Measurements from ENCODE around the gene EEFSEC. TPM values are rescaled to one million over a fixed set of nuclear protein-coding genes. Genes with fewer than 3 reads are reported as not detected.
A peak's percentile ranks its signal among the peaks of the same experiment; 100 is the strongest.

Gene EEFSEC
- total RNA-seq, 3 donors from 2014 or later = 9.7 to 10.9 (median 10.8) TPM

DNA sequence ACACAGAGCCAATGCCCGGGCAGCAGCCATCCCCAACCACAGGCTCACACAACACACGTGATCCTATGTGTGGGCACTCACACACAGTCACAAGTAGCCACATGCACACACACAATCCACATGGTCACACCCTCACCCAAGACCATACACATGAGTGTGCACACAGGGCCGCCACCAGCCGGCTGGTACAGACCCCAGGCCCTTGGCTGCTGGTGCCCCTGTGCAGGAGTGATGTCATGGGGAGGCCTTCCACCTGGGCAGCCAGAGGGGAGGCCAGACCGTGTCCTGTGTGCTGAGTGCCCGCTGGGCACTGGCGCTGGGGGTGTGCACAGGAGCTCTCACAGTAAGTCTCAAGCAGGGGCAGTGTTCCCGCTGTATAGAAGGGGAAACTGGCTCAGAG is 276.5 kb downstream of the EEFSEC start:
- intact Hi-C loops (cut with DNase I, micrococcal nuclease) = loop anchor here (5.0 to 10.0 kb wide), 2 partner anchors 175 to 178 kb away; no protein-coding TSS in a partner anchor
- H3K4me1 ChIP-seq (ENCODE audit: low read depth) = peaks cover 8% of the 10 kb centered on the region

DNA sequence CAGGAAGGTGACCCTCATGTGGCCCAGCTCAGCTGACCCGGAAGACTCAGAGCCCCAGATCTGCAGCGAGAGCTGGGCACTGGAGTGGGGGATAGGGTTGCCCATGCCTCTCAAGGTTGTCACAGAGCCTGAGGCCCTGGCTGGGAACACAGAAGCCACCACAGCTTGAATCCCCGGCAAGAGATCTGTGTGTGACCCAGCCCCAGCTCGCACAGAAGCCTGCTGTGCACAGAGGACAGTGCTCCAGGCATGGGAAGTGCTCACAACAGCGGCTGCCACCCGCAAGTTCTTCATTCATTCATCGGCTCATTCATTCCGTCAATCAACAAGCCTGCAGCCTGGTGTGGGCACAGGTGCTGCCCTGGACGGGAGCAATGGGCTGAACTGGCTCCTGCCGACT is 277.0 kb downstream of the EEFSEC start:
- Histone ChIP-seq H3K4me1 (ENCODE audit: low read depth) (peaks cover 8% of the 10 kb centered on the region), H3K9me3 (no peaks in the 10 kb centered on the region), H3K4me3 (no peak overlapping the region), H3K36me3 (ENCODE audit: low read depth) (no peaks in the 10 kb centered on the region)
- ATAC-seq (no peak), DNase-seq (no peak)
- intact Hi-C loops (cut with DNase I, micrococcal nuclease) = loop anchor here in 1 of 2 donors (5.0 kb wide), 1 partner anchor 177 kb away; no protein-coding TSS in a partner anchor
- TF ChIP-seq, protein P1, sequence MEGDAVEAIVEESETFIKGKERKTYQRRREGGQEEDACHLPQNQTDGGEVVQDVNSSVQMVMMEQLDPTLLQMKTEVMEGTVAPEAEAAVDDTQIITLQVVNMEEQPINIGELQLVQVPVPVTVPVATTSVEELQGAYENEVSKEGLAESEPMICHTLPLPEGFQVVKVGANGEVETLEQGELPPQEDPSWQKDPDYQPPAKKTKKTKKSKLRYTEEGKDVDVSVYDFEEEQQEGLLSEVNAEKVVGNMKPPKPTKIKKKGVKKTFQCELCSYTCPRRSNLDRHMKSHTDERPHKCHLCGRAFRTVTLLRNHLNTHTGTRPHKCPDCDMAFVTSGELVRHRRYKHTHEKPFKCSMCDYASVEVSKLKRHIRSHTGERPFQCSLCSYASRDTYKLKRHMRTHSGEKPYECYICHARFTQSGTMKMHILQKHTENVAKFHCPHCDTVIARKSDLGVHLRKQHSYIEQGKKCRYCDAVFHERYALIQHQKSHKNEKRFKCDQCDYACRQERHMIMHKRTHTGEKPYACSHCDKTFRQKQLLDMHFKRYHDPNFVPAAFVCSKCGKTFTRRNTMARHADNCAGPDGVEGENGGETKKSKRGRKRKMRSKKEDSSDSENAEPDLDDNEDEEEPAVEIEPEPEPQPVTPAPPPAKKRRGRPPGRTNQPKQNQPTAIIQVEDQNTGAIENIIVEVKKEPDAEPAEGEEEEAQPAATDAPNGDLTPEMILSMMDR (IDR thresholded peaks at IDR 0.05) = no peak

More for the DNA sequence above, 276.5 kb downstream of the EEFSEC start:
- no peaks in the 10 kb centered on the region for H3K36me3 ChIP-seq (ENCODE audit: low read depth)
- DNase-seq = no peak
- no peak overlapping the region for H3K4me3 ChIP-seq
- ATAC-seq = no peak
- TF ChIP-seq, protein P1 (IDR thresholded peaks at IDR 0.05) = no peak
- no peaks in the 10 kb centered on the region for H3K9me3 ChIP-seq

DNA sequence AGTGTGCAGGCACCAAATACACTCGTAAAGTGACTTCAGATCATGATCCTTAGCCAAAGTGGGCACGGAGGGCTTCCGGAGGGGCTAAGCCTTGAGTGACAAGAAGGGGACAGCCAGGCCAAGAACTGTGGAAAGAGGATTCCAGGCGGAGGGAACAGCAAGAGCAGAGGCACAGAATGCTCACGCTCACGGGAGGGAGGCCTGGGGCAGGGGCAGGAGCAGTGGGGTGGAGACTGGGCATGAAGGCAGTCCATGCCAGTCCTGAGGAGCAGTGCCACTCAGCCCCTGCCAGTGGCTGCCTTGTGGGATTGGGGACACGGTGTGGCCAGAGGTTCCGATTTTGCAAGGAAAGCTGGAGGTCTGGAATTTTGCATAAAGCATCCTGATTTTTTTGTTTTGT is 277.4 kb downstream of the EEFSEC start:
- no peak for ATAC-seq
- TF ChIP-seq, protein P1 (IDR thresholded peaks at IDR 0.05) = no peak
- Histone ChIP-seq H3K9me3 (no peaks in the 10 kb centered on the region), H3K36me3 (ENCODE audit: low read depth) (no peaks in the 10 kb centered on the region), H3K4me3 (no peak overlapping the region), H3K4me1 (ENCODE audit: low read depth) (peaks cover 8% of the 10 kb centered on the region)
- intact Hi-C loops (cut with DNase I, micrococcal nuclease) = loop anchor here in 1 of 2 donors (5.0 kb wide), 1 partner anchor 177 kb away; no protein-coding TSS in a partner anchor
- DNase-seq = no peak

DNA sequence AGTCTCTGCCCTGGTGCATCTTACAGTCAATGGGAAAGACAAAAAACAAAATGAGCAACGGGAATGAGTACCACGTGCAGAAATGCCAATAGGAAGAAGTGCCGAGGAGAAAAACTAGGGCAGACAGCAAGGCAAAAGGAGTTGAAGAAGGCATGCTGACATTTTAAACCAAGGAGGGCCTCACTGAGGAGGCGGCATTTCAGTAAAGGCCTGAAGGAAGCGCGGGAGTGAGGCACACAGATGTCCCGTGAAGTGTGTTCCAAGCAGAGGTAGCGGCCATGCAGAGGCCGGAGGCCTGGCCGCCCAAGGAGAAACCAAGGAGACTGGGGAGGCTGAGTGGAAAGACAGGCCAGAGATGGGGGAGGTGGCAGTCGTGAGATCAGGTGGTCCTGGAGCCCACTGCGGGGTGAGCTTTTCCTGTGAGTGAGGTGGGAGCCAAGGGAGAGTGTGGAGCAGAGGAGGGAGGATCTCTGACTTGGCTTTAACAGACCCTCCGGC is 278.6 kb downstream of the EEFSEC start:
- TF ChIP-seq, protein P1 (IDR thresholded peaks at IDR 0.05) = no peak
- H3K4me3 ChIP-seq = no peak overlapping the region
- peaks cover 8% of the 10 kb centered on the region for H3K4me1 ChIP-seq (ENCODE audit: low read depth)
- DNase-seq = no peak
- no peaks in the 10 kb centered on the region for H3K9me3 ChIP-seq
- H3K36me3 ChIP-seq (ENCODE audit: low read depth) = no peaks in the 10 kb centered on the region
- ATAC-seq = no peak
- intact Hi-C loops (cut with DNase I, micrococcal nuclease) = loop anchor here in 1 of 2 donors (5.0 kb wide), 1 partner anchor 175 kb away; no protein-coding TSS in a partner anchor

DNA sequence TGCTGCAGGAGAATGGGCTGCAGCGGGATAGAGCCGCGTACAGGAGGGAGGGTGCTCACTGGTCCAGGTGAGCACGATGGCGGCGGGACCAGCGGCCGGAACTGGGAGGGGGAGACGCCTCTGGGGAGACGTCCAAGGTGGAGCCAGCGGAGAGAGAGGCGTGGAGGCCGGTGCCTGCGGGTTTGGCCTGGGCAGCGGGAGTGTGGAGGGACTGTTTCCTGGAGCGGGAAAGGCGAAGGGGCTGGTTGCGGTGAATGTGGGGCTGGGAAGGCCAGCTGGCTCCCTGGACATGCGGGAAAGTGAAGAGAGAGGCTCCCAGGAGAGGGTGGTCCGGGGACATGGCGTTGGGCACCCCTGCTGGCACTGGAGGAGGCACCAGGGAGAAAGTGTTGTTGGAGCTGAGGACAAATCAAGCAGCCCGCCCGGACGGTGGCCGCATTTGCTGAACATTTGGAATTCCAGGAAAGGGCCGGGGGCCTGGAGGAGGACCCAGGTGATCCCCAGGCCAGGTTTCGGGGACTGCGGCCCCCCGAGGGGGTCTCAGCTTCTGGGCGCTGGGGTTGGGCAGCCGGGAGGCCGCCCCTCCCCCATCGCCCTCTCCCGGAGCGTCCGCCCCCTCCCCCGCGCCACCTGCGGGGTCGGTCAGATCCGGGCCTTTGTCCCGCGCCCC is 279.2 kb downstream of the EEFSEC start:
- H3K4me1 ChIP-seq (ENCODE audit: low read depth) = peaks cover 8% of the 10 kb centered on the region
- no peaks in the 10 kb centered on the region for H3K9me3 ChIP-seq
- DNase-seq = no peak
- H3K4me3 ChIP-seq = no peak overlapping the region
- peak; percentile 29 for ATAC-seq
- H3K36me3 ChIP-seq (ENCODE audit: low read depth) = no peaks in the 10 kb centered on the region
- TF ChIP-seq, protein P1 (IDR thresholded peaks at IDR 0.05) = no peak
- intact Hi-C loops (cut with DNase I, micrococcal nuclease) = loop anchor here in 1 of 2 donors (5.0 kb wide), 1 partner anchor 175 kb away; no protein-coding TSS in a partner anchor

All from mucosa of descending colon (tissue), 3 donors.